ENCODE results near the gene MESD. TPM values are rescaled to one million over a fixed set of nuclear protein-coding genes. Genes with fewer than 3 reads are reported as not detected.

MESD gene
- total and polyA plus RNA-seq, 2 of the 4 experiments (the other 2 are of a cell fraction), result 10.0 to 14.0 TPM

DNA sequence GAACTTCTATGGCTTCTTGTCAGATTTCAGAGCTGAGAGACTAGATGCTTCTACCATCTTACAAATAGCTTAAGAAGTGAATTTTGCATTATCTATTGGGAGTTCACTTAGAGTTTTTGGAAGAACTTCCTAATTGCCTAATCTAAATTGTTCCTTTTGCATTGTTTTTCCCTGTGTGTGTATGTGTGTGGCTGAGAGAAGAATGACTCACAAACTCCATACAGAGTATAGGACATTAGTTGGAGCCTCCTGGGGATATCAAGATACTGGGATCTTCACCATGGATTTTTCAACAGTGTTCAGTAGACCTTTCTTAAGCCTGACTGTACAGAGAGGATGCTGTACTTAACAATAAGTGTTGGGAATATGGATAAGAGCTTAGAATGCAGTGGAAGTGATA lies 22.0 kb upstream of the MESD start:
- Histone ChIP-seq H2AK9ac (replicated peaks; ENCODE audit: low read depth, low read length, poor library complexity) (no peak overlapping the region), H2AK5ac (ENCODE audit: low read depth, low read length) (no peak overlapping the region), H3K9me3 (ENCODE audit: control insufficient read depth, insufficient read depth, low read length) (no peaks in the 10 kb centered on the region), H3K56ac (ENCODE audit: extremely low read depth, insufficient read depth, low read length) (no peak overlapping the region), H3K4me1 (ENCODE audit: control insufficient read depth, insufficient read depth, low read length) (no peaks in the 10 kb centered on the region), H3K18ac (ENCODE audit: low read depth, low read length) (no peak overlapping the region), H3K36me3 (ENCODE audit: control insufficient read depth, insufficient read depth, low read length) (no peaks in the 10 kb centered on the region), H3K23ac (ENCODE audit: low read depth, low read length) (no peak overlapping the region), H2BK5ac (ENCODE audit: low read depth, low read length, poor library complexity, severe bottlenecking) (no peak overlapping the region), H3K9me1 (ENCODE audit: insufficient read depth, low read length) (peaks cover 3% of the 10 kb centered on the region), H3K27me3 (ENCODE audit: control insufficient read depth, insufficient read depth, low read length) (no peaks in the 10 kb centered on the region), H4K8ac (ENCODE audit: low read depth in 2 of 2, low read length in 2 of 2) (no peak overlapping the region), H2BK20ac (ENCODE audit: low read depth, low read length) (no peak overlapping the region), H3K4me2 (ENCODE audit: low read depth, low read length) (no peak overlapping the region), H2AFZ (replicated peaks; ENCODE audit: low read length, poor library complexity) (no peak overlapping the region), H3K79me1 (ENCODE audit: low read depth in 1 of 2, low read length in 2 of 2) (peaks cover 11 to 51% of the 10 kb centered on the region in 2 experiments), H3K9ac (ENCODE audit: low read depth, low read length) (no peak overlapping the region), H4K5ac (ENCODE audit: low read depth, low read length) (no peak overlapping the region), H4K20me1 (ENCODE audit: insufficient read depth, low read length) (0 out of 2 replicates have a peak, but pooled peaks cover 4% of the 10 kb centered on the region), H3K27ac (ENCODE audit: insufficient read depth, low read length) (no peak overlapping the region), H4K91ac (ENCODE audit: insufficient read depth, low read depth, low read length) (no peak overlapping the region), H3K4ac (ENCODE audit: low read depth, low read length) (no peak overlapping the region), H2BK15ac (ENCODE audit: low read depth, low read length) (no peak overlapping the region), H3K14ac (replicated peaks; ENCODE audit: low read depth, low read length) (no peak overlapping the region), H2BK120ac (ENCODE audit: low read depth, low read length) (no peak overlapping the region), H3K4me3 (ENCODE audit: insufficient read depth, low read depth, low read length) (no peak overlapping the region)
- TF ChIP-seq FOS (IDR thresholded peaks at IDR 0.05; ENCODE audit: low read depth, low read length), result no peak
- TF ChIP-seq RCOR1 (IDR thresholded peaks at IDR 0.05; ENCODE audit: insufficient replicate concordance, low read length), result no peak
- no peak for TF ChIP-seq RFX5 (IDR thresholded peaks at IDR 0.05; ENCODE audit: low read depth, low read length)
- TF ChIP-seq NFE2L2 (IDR thresholded peaks at IDR 0.05; ENCODE audit: low read depth, low read length), result no peak
- in situ Hi-C loops (cut with MboI; ENCODE audit: low sequenced_read_pairs), result no loop called here
- intact Hi-C loops (cut with micrococcal nuclease), result no loop called here
- dilution Hi-C loops (cut with HindIII; ENCODE audit: low sequenced_read_pairs, unreplicated experiment), result no loop called here
- POLR2A ChIA-PET (ENCODE audit: unreplicated experiment), result no interaction called here
- peak; percentile 66 for ATAC-seq (ENCODE audit: low read depth)
- BruUV-seq (replicated peaks), result no TSS peak
- CTCF ChIA-PET, result no interaction called here
- DNase-seq, result peak; percentile 39

Measured in IMR-90 (cell line).